H54 (cell line): ENCODE results near the gene RUNDC3A.
A peak's percentile ranks its signal among the peaks of the same experiment; 100 is the strongest.

ENCODE experiments used
- DNase-seq: peaks from one replicate; pipeline ENCODE4 v3.0.0; 2011; ENCODE audit warnings: low spot score, mixed read lengths; ENCODE audit not compliant: insufficient read length
- FAIRE-seq: peaks from 3 replicates; lab custom pipeline; 2011; peaks lifted over from hg19 to GRCh38; lab: Jason Lieb, UNC
- POLR2A ChIP-seq: IDR thresholded peaks from 2 replicates; pipeline ENCODE4 v1.6.1; 2011; ENCODE audit warnings: low read depth, mild to moderate bottlenecking, low read length

The RUNDC3A gene

GRCh38 chr17:44308320-44308818 lies at the start of gene RUNDC3A:
Gene RUNDC3A, plus strand, starts transcription at chr17:44308601. Its CDS starts 232 bp downstream, at chr17:44308833.
- no peak for FAIRE-seq
- no peak for TF ChIP-seq POLR2A

GRCh38 chr17:44258811-44259351 lies 49.5 kb upstream of the RUNDC3A start:
- FAIRE-seq, result no peak
- no peak for TF ChIP-seq POLR2A
- no peak for DNase-seq

More at GRCh38 chr17:44308320-44308818, at the start of gene RUNDC3A:
- DNase-seq, result peak; percentile 91

GRCh38 chr17:44260296-44260695 lies 48.1 kb upstream of the RUNDC3A start:
- no peak for FAIRE-seq
- no peak for DNase-seq
- no peak for TF ChIP-seq POLR2A

- DNase-seq (no peak), FAIRE-seq (no peak)
- TF ChIP-seq POLR2A, result no peak
Observed at GRCh38 chr17:44262654-44263225, 45.7 kb upstream of the RUNDC3A start.

- TF ChIP-seq POLR2A, result no peak
- DNase-seq, result no peak
Observed at GRCh38 chr17:44263345-44263902, 45.0 kb upstream of the RUNDC3A start.

GRCh38 chr17:44266402-44267164 lies 41.8 kb upstream of the RUNDC3A start:
- TF ChIP-seq POLR2A, result no peak
- no peak for FAIRE-seq
- no peak for DNase-seq

More at GRCh38 chr17:44263345-44263902, 45.0 kb upstream of the RUNDC3A start:
- FAIRE-seq, result no peak

GRCh38 chr17:44267165-44267455 lies 41.3 kb upstream of the RUNDC3A start:
- no peak for TF ChIP-seq POLR2A
- DNase-seq (no peak), FAIRE-seq (no peak)

- FAIRE-seq (no peak), DNase-seq (no peak)
- TF ChIP-seq POLR2A, result no peak
Observed at GRCh38 chr17:44267818-44268490, 40.4 kb upstream of the RUNDC3A start, which contains the start of gene SLC4A1. Gene SLC4A1, minus strand, starts transcription at chr17:44268135. Its CDS starts 5,269 bp downstream, at chr17:44262866.

GRCh38 chr17:44268709-44269534 lies 39.5 kb upstream of the RUNDC3A start:
- DNase-seq, result no peak
- TF ChIP-seq POLR2A, result no peak
- no peak for FAIRE-seq

- DNase-seq (no peak), FAIRE-seq (no peak)
- TF ChIP-seq POLR2A, result no peak
Observed at GRCh38 chr17:44269535-44270240, 38.7 kb upstream of the RUNDC3A start.

- no peak for FAIRE-seq
- TF ChIP-seq POLR2A, result no peak
- DNase-seq, result no peak
Observed at GRCh38 chr17:44272321-44272951, 36.0 kb upstream of the RUNDC3A start.

- DNase-seq (no peak), FAIRE-seq (no peak)
- no peak for TF ChIP-seq POLR2A
Observed at GRCh38 chr17:44272954-44273353, 35.4 kb upstream of the RUNDC3A start.

- TF ChIP-seq POLR2A, result no peak
- FAIRE-seq, result no peak
- no peak for DNase-seq
Observed at GRCh38 chr17:44273607-44274006, 34.8 kb upstream of the RUNDC3A start.
